Vagina (tissue), 2 donors: ENCODE measurements around the gene ADARB1. TPM values are rescaled to one million over a fixed set of nuclear protein-coding genes. Genes with fewer than 3 reads are reported as not detected.
"Not testable (repeated sequence)": the region's sequence is repeated elsewhere in the genome, so short reads cannot be mapped to it uniquely, and the experiment has no call there.

ENCODE experiments used
- DNase-seq, 2 donors: peaks; one replicate each; pipeline ENCODE4 v3.0.0-alpha.2; 2017; ENCODE audit errors: extremely low spot score in 2 of 2
- H3K27ac ChIP-seq: fragments of 200-600 bp; sonication (generic); one replicate; pipeline ENCODE4 v1.5.1; 2019
- H3K27me3 ChIP-seq: fragments of 200-600 bp; sonication (generic); one replicate; pipeline ENCODE4 v1.5.1; 2019
- H3K36me3 ChIP-seq, 2 donors: fragments of 200-600 bp; sonication (generic); one replicate each; pipeline ENCODE4 v1.5.1; 2017 to 2019
- H3K4me1 ChIP-seq: fragments of 200-600 bp; sonication (generic); one replicate; pipeline ENCODE4 v1.5.1; 2019
- H3K4me3 ChIP-seq, 2 donors: fragments of 200-600 bp; sonication (generic); 1 replicate in 1 of 2; 2 replicates in 1 of 2; pipeline ENCODE4 v1.5.1; 2016 to 2019
- H3K9me3 ChIP-seq: fragments of 200-600 bp; sonication (generic); one replicate; pipeline ENCODE4 v1.5.1; 2019
- CTCF ChIP-seq, 3 experiments: fragments of 450-650 bp in 2 of 3; fragments of 200-600 bp in 1 of 3; sonication (generic) in 1 of 3; IDR thresholded peaks; one replicate each; pipeline ENCODE4 v1.5.1; 2017 to 2019; ENCODE audit warnings: antibody characterized with exemption in 3 of 3, mild to moderate bottlenecking in 2 of 3, moderate library complexity in 2 of 3
- POLR2A ChIP-seq, 2 donors: fragments of 450-650 bp; IDR thresholded peaks; one replicate each; pipeline ENCODE4 v1.6.1; 2017; ENCODE audit warnings: antibody characterized with exemption in 2 of 2, mild to moderate bottlenecking in 2 of 2, moderate library complexity in 2 of 2
- POLR2AphosphoS5 ChIP-seq, 2 donors: sonication (generic); formaldehyde crosslinking; IDR thresholded peaks; one replicate each; pipeline ENCODE4 v1.9.0; 2017; ENCODE audit warnings: antibody characterized with exemption in 2 of 2, mild to moderate bottlenecking in 2 of 2, low read depth in 1 of 2; ENCODE audit not compliant: insufficient read depth in 1 of 2
- intact Hi-C: fragments of 100-400 bp; cut with DNase I; formaldehyde crosslinking; loops from one replicate; pipeline ENCODE4 v1.15.1; 2023
- total RNA-seq: library from RNA; depleted of rRNA; stranded (reverse); fragments of >200 nt; gene quantifications from one replicate; pipeline ENCODE4 v1.2.3, GENCODE V29; 2016

The ADARB1 gene
- total RNA-seq, 1 donor from 2014 or later, result 19.6 TPM

DNA sequence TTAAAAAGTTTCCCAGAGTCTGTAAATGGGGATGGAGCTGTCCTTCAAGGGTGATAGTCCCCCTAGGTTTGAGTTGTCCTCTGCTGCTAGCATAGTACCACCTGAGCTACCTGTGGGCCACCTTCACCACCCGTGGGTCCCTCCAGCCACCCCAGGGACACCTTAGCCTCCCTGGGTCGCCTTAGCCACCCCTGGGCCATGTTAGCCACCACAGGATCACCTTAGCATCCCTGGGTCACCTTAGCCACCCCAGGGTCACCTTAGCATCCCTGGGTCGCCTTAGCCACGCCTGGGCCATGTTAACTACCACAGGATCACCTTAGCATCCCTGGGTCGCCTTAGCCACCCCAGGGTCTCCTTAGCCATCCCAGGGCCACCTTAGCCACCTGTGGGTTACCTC is 67.1 kb downstream of the ADARB1 start:
- intact Hi-C loops, result no loop called here
- peaks cover 16% of the 10 kb centered on the region for H3K4me1 ChIP-seq
- no peak for TF ChIP-seq CTCF (IDR thresholded peaks at IDR 0.05)
- H3K27ac ChIP-seq, result no peak overlapping the region
- H3K9me3 ChIP-seq, result no peaks in the 10 kb centered on the region
- no peak overlapping the region for H3K4me3 ChIP-seq
- no peaks in the 10 kb centered on the region for H3K27me3 ChIP-seq
- no peaks in the 10 kb centered on the region for H3K36me3 ChIP-seq
- no peak for DNase-seq

DNA sequence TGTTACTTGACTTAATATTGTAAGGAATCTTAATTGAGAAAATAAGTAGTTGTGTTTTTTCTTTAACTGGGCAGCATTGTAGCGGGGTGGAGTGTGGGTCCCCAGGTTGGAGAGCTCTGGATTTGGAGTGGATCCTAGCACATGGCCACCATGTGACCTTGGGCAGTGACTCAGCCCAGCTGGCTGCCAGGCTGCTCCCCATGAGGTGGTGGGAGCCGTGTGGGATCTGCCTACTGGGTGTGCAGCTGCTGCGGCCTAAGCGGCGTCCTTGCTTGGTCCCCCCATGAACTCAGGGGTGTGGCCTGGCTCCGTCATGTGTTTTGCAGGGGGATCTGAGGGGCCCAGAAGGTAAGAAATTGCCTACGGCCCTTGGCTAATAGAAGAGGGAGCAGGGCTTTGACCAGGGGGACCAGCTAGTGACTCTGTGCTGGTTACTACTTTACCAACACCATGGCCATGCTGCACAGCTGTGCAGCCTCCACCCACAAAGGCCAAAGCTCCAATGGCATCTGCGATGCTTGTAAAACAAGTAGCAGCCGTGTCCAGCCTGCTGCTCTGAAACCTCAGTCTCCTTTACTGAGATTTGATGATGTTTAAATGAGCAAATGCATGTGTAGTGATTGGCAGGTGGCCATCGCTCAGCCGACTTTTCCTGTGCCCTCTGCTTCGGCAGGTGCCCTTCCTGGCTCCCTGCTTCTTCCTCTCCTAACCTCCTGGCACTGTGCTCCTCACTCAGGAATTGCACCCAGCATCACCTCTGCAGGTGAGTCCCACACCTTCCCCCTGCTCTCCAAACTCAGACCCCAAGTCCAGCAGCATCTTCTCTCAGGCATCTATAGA is 68.3 kb downstream of the ADARB1 start:
- no peak for DNase-seq
- TF ChIP-seq CTCF (IDR thresholded peaks at IDR 0.05), result no peak
- no peak for TF ChIP-seq POLR2A (IDR thresholded peaks at IDR 0.05)
- no peak for TF ChIP-seq POLR2AphosphoS5 (IDR thresholded peaks at IDR 0.05; ENCODE audit: insufficient read depth in 1 of 2, low read depth in 1 of 2)
- no peak overlapping the region for H3K4me3 ChIP-seq
- no peak overlapping the region for H3K27ac ChIP-seq
- peaks cover 16% of the 10 kb centered on the region for H3K4me1 ChIP-seq
- no peaks in the 10 kb centered on the region for H3K27me3 ChIP-seq
- intact Hi-C loops, result no loop called here
- H3K36me3 ChIP-seq, result no peaks in the 10 kb centered on the region
- no peaks in the 10 kb centered on the region for H3K9me3 ChIP-seq

DNA sequence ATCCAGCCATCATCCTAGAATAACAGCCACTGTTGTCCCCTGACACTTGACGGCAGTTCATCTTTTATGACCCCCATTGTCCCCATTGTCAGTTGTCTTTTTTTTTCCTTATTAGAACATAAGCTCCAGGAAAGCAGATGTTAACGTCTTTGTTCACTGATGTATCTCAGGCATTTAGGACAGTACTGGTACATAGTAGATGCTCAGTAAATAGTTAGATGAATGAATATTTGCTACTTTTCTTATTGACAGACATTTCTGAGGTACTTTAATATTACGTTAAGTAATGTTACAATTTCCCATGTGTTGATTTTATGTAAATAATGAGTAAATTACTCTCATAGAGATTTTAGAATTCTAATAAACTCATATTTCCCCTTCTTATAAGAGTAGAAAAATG is 69.5 kb downstream of the ADARB1 start:
- no peak for TF ChIP-seq POLR2A (IDR thresholded peaks at IDR 0.05)
- no peak for TF ChIP-seq CTCF (IDR thresholded peaks at IDR 0.05)
- TF ChIP-seq POLR2AphosphoS5 (IDR thresholded peaks at IDR 0.05; ENCODE audit: insufficient read depth in 1 of 2, low read depth in 1 of 2), result no peak
- Histone ChIP-seq H3K4me1 (peaks cover 16% of the 10 kb centered on the region), H3K4me3 (no peak overlapping the region), H3K36me3 (no peaks in the 10 kb centered on the region), H3K27ac (no peak overlapping the region), H3K9me3 (no peaks in the 10 kb centered on the region), H3K27me3 (no peaks in the 10 kb centered on the region)
- no peak for DNase-seq
- intact Hi-C loops, result no loop called here

DNA sequence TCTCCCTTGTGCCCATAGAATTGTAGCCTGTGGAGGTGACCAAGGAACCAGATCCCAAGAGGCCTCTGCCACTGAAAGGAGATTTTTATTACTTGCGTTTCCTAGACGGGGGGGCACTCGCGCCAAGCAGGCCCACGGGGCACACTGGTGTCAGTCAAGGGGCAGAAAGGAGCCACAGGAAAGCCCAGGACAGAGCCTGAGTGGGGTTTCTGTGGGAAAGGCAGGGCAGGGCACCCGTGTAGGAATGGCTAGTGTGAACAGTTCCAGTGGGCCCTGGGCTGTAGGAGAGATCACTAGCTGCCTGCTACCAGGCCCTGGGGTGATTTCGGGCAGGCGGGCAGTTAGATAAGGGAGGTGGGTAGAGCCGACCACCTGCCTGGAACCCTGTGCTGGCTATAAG is 70.8 kb downstream of the ADARB1 start:
- DNase-seq, result no peak
- H3K9me3 ChIP-seq, result no peaks in the 10 kb centered on the region

GRCh38 chr21:45145846-45146245 is 71.5 kb downstream of the ADARB1 start:
- H3K4me3 ChIP-seq, H3K36me3 ChIP-seq, intact Hi-C loops, H3K27me3 ChIP-seq, H3K9me3 ChIP-seq, H3K27ac ChIP-seq: not testable (repeated sequence)
- peaks cover 16% of the 10 kb centered on the region for H3K4me1 ChIP-seq
- peak in 1 of 2 donors; percentile 34 for DNase-seq

More for the DNA sequence above, 70.8 kb downstream of the ADARB1 start:
- no peak for TF ChIP-seq POLR2AphosphoS5 (IDR thresholded peaks at IDR 0.05; ENCODE audit: insufficient read depth in 1 of 2, low read depth in 1 of 2)
- no peak for TF ChIP-seq CTCF (IDR thresholded peaks at IDR 0.05)
- TF ChIP-seq POLR2A (IDR thresholded peaks at IDR 0.05), result no peak
- Histone ChIP-seq H3K4me3 (no peak overlapping the region), H3K27me3 (no peaks in the 10 kb centered on the region), H3K27ac (no peak overlapping the region), H3K4me1 (peaks cover 16% of the 10 kb centered on the region), H3K36me3 (no peaks in the 10 kb centered on the region)
- intact Hi-C loops, result no loop called here
